HG03280 (cell line): Measurements from ENCODE around the gene FCSK.

Source experiments
- ATAC-seq: cut with Tn5 transposase; IDR thresholded peaks from one replicate; pipeline ENCODE4 v1.9.1; 2021; ENCODE audit warnings: mild to moderate bottlenecking, moderate library complexity; ENCODE audit not compliant: unreplicated experiment

FCSK gene

GRCh38 chr16:70522216-70523075 lies 68.1 kb downstream of the FCSK start:
- no peak for ATAC-seq

DNA sequence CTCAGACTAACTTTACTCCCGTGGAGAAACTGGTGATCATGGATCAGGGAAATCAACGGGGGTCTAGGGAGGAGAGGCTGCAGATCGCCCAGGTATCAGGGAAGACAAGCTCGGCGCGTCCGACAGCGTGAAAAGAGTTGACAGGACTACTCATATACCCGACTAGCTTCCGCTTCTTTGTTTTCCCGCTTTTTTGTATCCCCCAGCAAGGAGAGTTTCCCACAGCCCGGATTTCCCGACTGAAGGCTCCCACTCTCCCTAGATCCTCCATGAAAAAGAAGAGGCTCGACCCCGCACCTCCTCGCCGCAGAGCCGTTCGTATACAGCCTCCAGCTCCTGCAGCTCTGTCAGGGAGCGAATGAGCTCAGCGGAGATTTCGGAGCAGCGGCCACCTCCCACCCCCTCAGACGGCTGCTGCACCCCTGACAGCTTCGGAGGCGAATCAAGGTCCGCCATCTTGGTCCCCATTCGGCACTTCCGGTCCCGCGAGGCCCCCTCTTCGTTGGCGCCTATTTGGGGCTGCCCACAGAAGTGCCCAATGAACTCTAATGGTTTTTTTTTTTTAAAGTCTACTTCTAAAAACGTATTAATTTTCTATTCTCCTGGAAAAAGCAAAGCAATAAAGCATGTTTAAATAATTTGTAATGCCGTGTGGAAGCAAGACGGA lies 68.8 kb downstream of the FCSK start, which contains the start of gene COG4:
Gene COG4, minus strand, starts transcription at position 479 of the 667 bp plus-strand sequence. Its CDS starts 11 bp downstream, at position 468.
- ATAC-seq: peak; percentile 63

- peak; percentile 45 for ATAC-seq
Measured at GRCh38 chr16:70523743-70524398, 69.5 kb downstream of the FCSK start, which contains the start of gene SF3B3. Gene SF3B3, plus strand, starts transcription at chr16:70523816. Its CDS starts 2,841 bp downstream, at chr16:70526657.

DNA sequence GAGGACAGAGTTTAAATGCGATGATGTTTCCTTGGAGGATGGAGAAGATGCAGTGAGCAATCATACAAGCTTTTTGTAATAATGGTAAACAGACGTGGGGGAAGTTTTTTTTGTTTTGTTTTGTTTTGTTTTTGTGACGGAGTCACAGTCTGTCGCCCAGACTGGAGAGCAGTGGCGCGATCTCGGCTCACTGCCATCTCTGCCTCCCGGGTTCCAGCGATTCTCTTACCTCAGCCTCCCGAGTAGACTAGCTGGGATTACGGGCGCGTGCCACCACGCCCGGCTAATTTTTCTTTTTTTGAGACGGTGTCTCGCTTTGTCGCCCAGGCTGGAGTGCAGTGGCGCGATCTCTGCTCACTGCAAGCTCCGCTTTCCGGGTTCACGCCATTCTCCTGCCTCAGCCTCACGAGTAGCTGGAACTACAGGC lies 70.0 kb downstream of the FCSK start:
- peak; percentile 5 for ATAC-seq

GRCh38 chr16:70526403-70526802 lies 72.0 kb downstream of the FCSK start:
- no peak for ATAC-seq

DNA sequence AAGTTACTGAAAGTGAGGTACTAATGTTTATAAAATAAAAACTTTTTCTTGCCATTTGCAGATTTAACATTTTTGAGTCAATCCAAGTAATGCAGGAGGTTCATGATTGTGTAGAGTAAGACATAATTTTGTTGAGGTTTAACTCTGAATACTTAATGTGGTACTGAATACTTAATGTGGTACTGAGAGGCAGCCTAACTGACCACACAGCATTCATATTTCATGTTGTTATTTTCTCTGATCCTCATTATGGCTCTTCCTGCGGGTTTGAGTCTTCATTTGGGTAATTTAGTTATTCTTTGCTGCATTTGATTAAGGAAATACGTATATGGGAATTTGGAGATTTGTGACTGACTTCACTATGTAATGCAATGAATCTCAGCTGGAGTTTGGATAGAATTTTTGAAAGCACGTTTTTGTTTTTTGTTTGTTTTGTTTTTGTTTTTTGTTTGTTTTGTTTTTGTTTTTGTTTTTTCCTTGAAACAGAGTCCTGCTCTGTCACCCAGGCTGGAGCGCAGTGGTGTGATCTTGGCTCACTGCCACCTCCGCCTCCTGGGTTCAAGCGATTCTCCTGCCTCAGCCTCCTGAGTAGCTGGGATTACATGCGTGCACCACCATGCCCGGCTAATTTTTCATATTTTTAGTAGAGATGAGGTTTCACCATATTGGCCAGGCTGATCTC lies 73.1 kb downstream of the FCSK start:
- no peak for ATAC-seq

GRCh38 chr16:70529051-70529777 lies 74.8 kb downstream of the FCSK start:
- ATAC-seq: no peak
